IMR-90 (cell line): Measurements from ENCODE around the gene TOR2A. TPM values are rescaled to one million over a fixed set of nuclear protein-coding genes. Genes with fewer than 3 reads are reported as not detected.

Experiments used
- ATAC-seq: fragments of 200-7000 bp; cut with Tn5 transposase; 2 replicates; pipeline ENCODE4 v1.9.1; 2020; ENCODE audit warnings: low read depth, mild to moderate bottlenecking, moderate library complexity
- BruUV-seq: library from RNA; stranded (reverse); fragments of 400-500 nt; replicated peaks from 2 replicates; lab custom pipeline; 2021; lab: Mats Ljungman, UMichigan
- CTCF ChIA-PET: fragments of 300-600 bp; formaldehyde crosslinking; extraction: SDS; loops from one replicate; lab custom pipeline; 2021; ENCODE audit warnings: antibody characterized with exemption; lab: Yijun Ruan, JAX
- POLR2A ChIA-PET: fragments of 300-600 bp; sonication (Branson Sonifier 250); formaldehyde crosslinking; loops from one replicate; lab custom pipeline; 2022; ENCODE audit warnings: antibody characterized with exemption; ENCODE audit not compliant: unreplicated experiment; lab: Charles Lee
- DNase-seq: peaks from one replicate; pipeline ENCODE4 v3.0.0; 2013
- H2AFZ ChIP-seq: replicated peaks from 2 replicates; pipeline ENCODE3; 2013; ENCODE audit warnings: low read length, mild to moderate bottlenecking; ENCODE audit not compliant: poor library complexity
- H2AK5ac ChIP-seq: 2 replicates; pipeline ENCODE4 v1.6.1; 2013; ENCODE audit warnings: low read depth, low read length, inconsistent platforms
- H2AK9ac ChIP-seq: replicated peaks from 2 replicates; pipeline ENCODE3; 2013; ENCODE audit warnings: mild to moderate bottlenecking, low read depth, low read length, moderate library complexity; ENCODE audit not compliant: poor library complexity
- H2BK120ac ChIP-seq: 2 replicates; pipeline ENCODE4 v1.6.1; 2013; ENCODE audit warnings: low read depth, low read length, inconsistent platforms
- H2BK15ac ChIP-seq: 3 replicates; pipeline ENCODE4 v1.6.1; 2013; ENCODE audit warnings: low read depth, low read length, inconsistent platforms
- H2BK20ac ChIP-seq: 2 replicates; pipeline ENCODE4 v1.6.1; 2013; ENCODE audit warnings: low read depth, mild to moderate bottlenecking, inconsistent platforms, low read length, moderate library complexity
- H2BK5ac ChIP-seq: 2 replicates; pipeline ENCODE4 v1.6.1; 2013; ENCODE audit warnings: mild to moderate bottlenecking, low read depth, low read length, inconsistent platforms; ENCODE audit not compliant: poor library complexity, severe bottlenecking
- H3K14ac ChIP-seq: replicated peaks from 2 replicates; pipeline ENCODE4 v1.6.1; 2013; ENCODE audit warnings: low read depth, low read length, inconsistent platforms
- H3K18ac ChIP-seq: 2 replicates; pipeline ENCODE4 v1.6.1; 2013; ENCODE audit warnings: low read depth, low read length, control low read depth
- H3K23ac ChIP-seq: 2 replicates; pipeline ENCODE4 v1.6.1; 2013; ENCODE audit warnings: low read depth, low read length, inconsistent platforms
- H3K27ac ChIP-seq: 2 replicates; pipeline ENCODE4 v1.5.1; 2013; ENCODE audit warnings: mild to moderate bottlenecking, control low read depth, low read length; ENCODE audit not compliant: insufficient read depth
- H3K27me3 ChIP-seq: 2 replicates; pipeline ENCODE4 v1.6.1; 2013; ENCODE audit warnings: low read length; ENCODE audit not compliant: control insufficient read depth, insufficient read depth
- H3K36me3 ChIP-seq: 2 replicates; pipeline ENCODE4 v1.6.1; 2013; ENCODE audit warnings: low read length, mixed read lengths; ENCODE audit not compliant: control insufficient read depth, insufficient read depth
- H3K4ac ChIP-seq: 2 replicates; pipeline ENCODE4 v1.6.1; 2013; ENCODE audit warnings: low read depth, low read length, inconsistent platforms
- H3K4me1 ChIP-seq: 2 replicates; pipeline ENCODE4 v1.6.1; 2013; ENCODE audit warnings: low read length, mixed read lengths; ENCODE audit not compliant: control insufficient read depth, insufficient read depth
- H3K4me2 ChIP-seq: 2 replicates; pipeline ENCODE4 v1.6.1; 2013; ENCODE audit warnings: low read depth, mild to moderate bottlenecking, control low read depth, low read length, moderate library complexity
- H3K4me3 ChIP-seq: 2 replicates; pipeline ENCODE4 v1.5.1; 2013; ENCODE audit warnings: low read depth, mild to moderate bottlenecking, control low read depth, low read length, moderate library complexity; ENCODE audit not compliant: insufficient read depth
- H3K56ac ChIP-seq: 2 replicates; pipeline ENCODE4 v1.6.1; 2013; ENCODE audit warnings: low read length, inconsistent platforms; ENCODE audit not compliant: insufficient read depth; ENCODE audit errors: extremely low read depth
- H3K79me1 ChIP-seq, 2 experiments: 2 replicates each; pipeline ENCODE4 v1.6.1; 2013; ENCODE audit warnings: low read length in 2 of 2, inconsistent platforms in 1 of 2, low read depth in 1 of 2
- H3K9ac ChIP-seq: 2 replicates; pipeline ENCODE4 v1.6.1; 2013; ENCODE audit warnings: low read depth, low read length, control low read depth
- H3K9me1 ChIP-seq: 2 replicates; pipeline ENCODE4 v1.6.1; 2013; ENCODE audit warnings: low read length, inconsistent platforms; ENCODE audit not compliant: insufficient read depth
- H3K9me3 ChIP-seq: 2 replicates; pipeline ENCODE4 v1.6.1; 2013; ENCODE audit warnings: low read length; ENCODE audit not compliant: control insufficient read depth, insufficient read depth
- H4K20me1 ChIP-seq: 2 replicates; pipeline ENCODE4 v1.6.1; 2013; ENCODE audit warnings: low read length, inconsistent platforms; ENCODE audit not compliant: insufficient read depth
- H4K5ac ChIP-seq: 2 replicates; pipeline ENCODE4 v1.6.1; 2013; ENCODE audit warnings: mild to moderate bottlenecking, low read depth, low read length, control low read depth
- H4K8ac ChIP-seq, 2 experiments: 2 replicates each; pipeline ENCODE4 v1.6.1; 2013; ENCODE audit warnings: low read depth in 2 of 2, low read length in 2 of 2, control low read depth in 1 of 2, inconsistent platforms in 1 of 2
- H4K91ac ChIP-seq: 2 replicates; pipeline ENCODE4 v1.6.1; 2013; ENCODE audit warnings: low read depth, low read length, inconsistent platforms; ENCODE audit not compliant: insufficient read depth
- CHD1 ChIP-seq: IDR thresholded peaks from 2 replicates; pipeline ENCODE4 v1.6.1; 2012; ENCODE audit warnings: low read depth, low read length, improper control_type of control experiment
- CTCF ChIP-seq: conservative IDR thresholded peaks from 2 replicates; pipeline ENCODE4 v1.5.1; 2012; ENCODE audit warnings: mild to moderate bottlenecking, low read depth, low read length, improper control_type of control experiment
- FOS ChIP-seq: fragments of 150-350 bp; IDR thresholded peaks from 2 replicates; pipeline ENCODE4 v1.6.1; 2016; ENCODE audit warnings: low read depth, low read length
- NFE2L2 ChIP-seq: fragments of 150-350 bp; IDR thresholded peaks from 2 replicates; pipeline ENCODE4 v1.6.1; 2016; ENCODE audit warnings: low read depth, mild to moderate bottlenecking, low read length
- WGBS, 2 experiments: methylation state at CpG; one replicate each; pipeline versions ENCODE4 v1.1.5 to v1.1.7; 2013; ENCODE audit warnings: missing lambda C conversion rate in 2 of 2; ENCODE audit not compliant: insufficient read length in 1 of 2; ENCODE audit errors: extremely low coverage in 2 of 2; 5-methylcytosine and 5-hydroxymethylcytosine counted together
- dilution Hi-C: fragments of 300-500 bp; cut with HindIII; formaldehyde crosslinking; loops from one replicate; pipeline ENCODE4 v1.14.3; 2018; ENCODE audit warnings: low sequenced_read_pairs; ENCODE audit not compliant: unreplicated experiment
- in situ Hi-C: fragments of 300-500 bp; cut with MboI; formaldehyde crosslinking; loops from 3 replicates; pipeline ENCODE4 v1.14.3; 2019; ENCODE audit warnings: low sequenced_read_pairs, inconsistent platforms, mixed read lengths
- intact Hi-C: fragments of 100-400 bp; cut with micrococcal nuclease; formaldehyde crosslinking; loops from 2 replicates; pipeline ENCODE4 v1.10.0; 2022
- polyA plus RNA-seq, 3 experiments: library from polyadenylated mRNA; depleted of rRNA; stranded (reverse); fragments of >200 nt; gene quantifications; 2 replicates each; pipeline ENCODE4 v1.2.3, GENCODE V29; 2012; ENCODE audit warnings: low replicate concordance in 1 of 3
- total RNA-seq: library from RNA; depleted of rRNA; stranded (reverse); fragments of >200 nt; gene quantifications from 2 replicates; pipeline ENCODE4 v1.2.3, GENCODE V29; 2012

Gene TOR2A
- total and polyA plus RNA-seq, 2 of the 4 experiments (the other 2 are of a cell fraction), result 0.90 to 12.5 TPM

GRCh38 chr9:127731938-127732337 lies 3.2 kb downstream of the TOR2A start:
- Histone ChIP-seq H2AK9ac (no peak overlapping the region), H3K4me2 (no peak overlapping the region), H2BK20ac (no peak overlapping the region), H3K27me3 (no peaks in the 10 kb centered on the region), H3K79me1 (peaks cover 4 to 12% of the 10 kb centered on the region in 2 experiments; a peak in 2 of 4 replicates), H3K4me1 (peaks cover 6% of the 10 kb centered on the region), H2BK5ac (no peak overlapping the region), H2AFZ (no peak overlapping the region), H3K9me3 (no peaks in the 10 kb centered on the region), H4K8ac (no peak overlapping the region), H4K20me1 (no peaks in the 10 kb centered on the region), H3K27ac (no peak overlapping the region), H4K91ac (no peak overlapping the region), H3K9ac (no peak overlapping the region), H3K23ac (no peak overlapping the region), H2BK15ac (no peak overlapping the region), H3K4ac (no peak overlapping the region), H2BK120ac (no peak overlapping the region), H2AK5ac (0 out of 2 replicates have a peak overlapping the region, but pooled peaks have one; percentile 3), H3K56ac (no peak overlapping the region), H3K14ac (no peak overlapping the region), H3K18ac (no peak overlapping the region), H3K9me1 (no peaks in the 10 kb centered on the region), H4K5ac (no peak overlapping the region), H3K4me3 (no peak overlapping the region), H3K36me3 (peaks cover 5% of the 10 kb centered on the region; the same call in 1 of the 2 replicates)
- BruUV-seq, result no TSS peak
- dilution Hi-C loops, result no loop called here
- ChIA-PET CTCF (no interaction called here), POLR2A (no interaction called here)
- no peak for DNase-seq
- in situ Hi-C loops, result no loop called here
- no peak for TF ChIP-seq FOS
- no peak for TF ChIP-seq CTCF
- no peak for TF ChIP-seq NFE2L2
- TF ChIP-seq CHD1, result no peak
- WGBS, 2 experiments, result 83% methylated on average over 6 of the region's 16 CpGs; no CpG with 5 or more reads in 1 of the 2 experiments
- intact Hi-C loops, result loop anchor here (5.0 kb wide), 1 partner anchor 225 kb away; no protein-coding TSS in a partner anchor
- ATAC-seq, result no peak
